ENCODE measurements around the gene PDIA6.

Gene PDIA6

DNA sequence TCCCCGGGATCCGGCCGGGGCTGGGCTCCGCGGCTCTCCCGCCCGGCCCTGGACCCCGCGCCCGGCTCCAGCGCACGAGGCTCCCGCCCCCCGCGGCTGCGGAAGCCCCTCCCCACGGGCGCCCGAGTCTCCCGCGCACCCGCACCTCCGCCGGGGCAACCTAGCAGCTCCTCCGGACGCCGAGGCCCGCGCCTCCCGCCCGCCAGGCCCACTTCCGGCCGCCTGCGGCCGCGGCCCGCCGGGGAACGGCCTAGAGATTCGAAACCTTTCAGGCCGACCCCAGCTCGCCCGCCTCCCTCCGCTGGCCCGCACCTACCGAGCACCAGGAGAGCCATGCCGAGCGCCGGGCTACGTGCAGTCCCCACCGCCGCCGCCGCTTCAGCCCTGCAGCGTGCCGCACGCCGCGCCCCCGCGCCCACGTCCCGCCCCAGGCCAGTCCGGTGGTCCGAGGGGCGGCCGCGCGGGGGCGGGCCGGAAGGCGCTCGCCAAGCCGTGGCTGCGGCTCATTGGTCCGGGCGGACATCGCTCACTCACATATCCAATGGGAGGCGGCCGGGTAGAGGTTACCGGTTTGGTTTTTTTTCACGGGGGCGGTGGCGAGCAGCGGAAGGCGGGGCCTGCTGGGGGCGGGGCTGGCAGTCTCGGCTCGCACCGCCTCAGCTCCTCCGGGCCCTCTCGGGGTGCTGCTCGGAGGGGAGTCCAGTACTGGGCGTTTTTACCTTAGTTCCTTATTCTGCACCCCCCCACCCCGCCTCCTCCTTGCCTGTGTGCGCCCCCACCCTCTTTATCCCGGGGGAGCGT lies at the start of gene PDIA6:
Gene PDIA6, minus strand, starts transcription at position 424 of the 801 bp plus-strand sequence. Its CDS starts 89 bp downstream, at position 335.
- peak; percentile 88 for DNase-seq (ENCODE audit: low spot score)
- FAIRE-seq = no peak

- FAIRE-seq = no peak
- no peak for DNase-seq (ENCODE audit: low spot score)
Observed at GRCh38 chr2:10862330-10862729, 49.7 kb upstream of the PDIA6 start.

- no peak for DNase-seq (ENCODE audit: low spot score)
- FAIRE-seq = no peak
Observed at GRCh38 chr2:10861765-10862164, 49.2 kb upstream of the PDIA6 start.

DNA sequence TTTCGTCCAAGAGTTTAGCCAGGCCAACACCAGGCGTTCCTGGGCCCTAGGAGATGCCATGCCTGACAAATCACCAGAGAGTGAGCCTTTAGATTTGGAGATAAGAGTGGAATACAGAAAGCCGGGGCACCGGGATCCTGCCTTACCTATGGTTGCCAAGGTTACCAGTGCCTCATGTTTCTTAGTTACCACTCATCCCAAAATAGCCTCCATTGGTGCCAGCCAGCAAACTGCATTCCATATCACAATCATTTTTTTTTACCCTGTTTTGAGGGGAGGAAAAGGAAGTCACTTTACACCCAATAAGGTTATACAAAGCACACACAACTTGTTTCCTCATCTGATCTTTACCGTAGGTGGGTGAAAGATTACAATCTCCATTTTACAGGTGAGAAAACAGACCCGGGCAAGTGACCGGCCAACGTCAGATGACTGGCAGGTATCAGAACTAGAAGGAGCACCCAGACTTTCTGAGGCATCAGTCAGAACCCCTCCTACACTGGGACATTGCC lies 48.3 kb upstream of the PDIA6 start:
- no peak for FAIRE-seq
- DNase-seq (ENCODE audit: low spot score) = no peak

DNA sequence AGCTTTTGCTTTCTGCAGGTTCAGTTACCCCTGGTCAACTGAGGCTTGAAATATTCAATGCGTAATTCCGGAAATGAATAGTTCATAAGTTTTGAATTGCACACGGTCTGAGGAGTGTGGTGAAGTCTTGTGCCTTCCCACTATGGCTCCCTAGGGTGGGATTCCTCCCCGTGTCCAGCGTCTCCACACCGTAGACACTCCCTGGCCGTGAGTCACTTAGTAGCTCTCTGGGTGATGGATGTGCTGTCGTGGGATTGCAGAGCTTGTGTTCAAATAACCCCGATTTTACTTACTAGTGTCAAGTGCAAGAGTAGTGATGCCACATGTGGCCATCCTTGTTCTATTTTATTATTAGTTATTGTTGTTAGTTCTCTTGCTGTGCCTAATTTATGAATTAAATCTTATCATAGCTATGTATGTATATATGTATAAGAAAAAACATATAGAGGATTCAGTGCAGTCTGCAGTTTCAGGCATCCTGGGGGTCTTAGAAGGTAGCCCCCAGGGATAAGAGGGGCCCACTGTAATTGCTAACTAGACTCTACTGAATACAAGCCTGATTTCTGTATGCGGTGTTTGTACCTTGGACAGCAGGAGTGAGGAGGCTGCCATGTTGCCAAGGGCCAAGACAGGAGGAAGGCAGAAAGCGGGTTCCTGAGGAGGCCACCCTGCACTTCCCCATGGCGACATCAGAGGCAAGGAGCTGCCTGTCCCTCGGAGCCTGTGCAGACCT lies 47.7 kb upstream of the PDIA6 start:
- no peak for DNase-seq (ENCODE audit: low spot score)
- no peak for FAIRE-seq

- FAIRE-seq = no peak
Observed at GRCh38 chr2:10859278-10859677, 46.7 kb upstream of the PDIA6 start.

DNA sequence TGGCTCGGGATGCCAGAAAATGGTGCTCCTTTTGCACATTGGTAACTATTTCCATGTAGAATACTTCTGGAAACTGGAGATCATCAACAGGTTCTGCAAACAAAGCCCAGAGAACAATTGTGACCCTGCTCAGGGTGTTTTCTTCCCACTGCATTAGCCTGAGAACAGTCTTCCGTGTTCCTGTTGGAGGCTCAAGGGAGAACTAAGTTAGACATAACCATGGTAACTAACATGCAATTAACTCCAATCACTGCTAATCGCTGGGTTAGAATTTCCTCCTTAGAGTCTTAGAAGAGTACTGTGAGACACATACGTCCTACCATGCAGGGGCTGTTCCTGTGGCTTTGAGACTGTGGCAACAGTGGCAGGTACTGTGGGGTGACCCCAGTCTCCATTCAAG lies 36.0 kb upstream of the PDIA6 start:
- DNase-seq (ENCODE audit: low spot score) = no peak
- FAIRE-seq = no peak

More at GRCh38 chr2:10859278-10859677, 46.7 kb upstream of the PDIA6 start:
- DNase-seq (ENCODE audit: low spot score) = no peak

DNA sequence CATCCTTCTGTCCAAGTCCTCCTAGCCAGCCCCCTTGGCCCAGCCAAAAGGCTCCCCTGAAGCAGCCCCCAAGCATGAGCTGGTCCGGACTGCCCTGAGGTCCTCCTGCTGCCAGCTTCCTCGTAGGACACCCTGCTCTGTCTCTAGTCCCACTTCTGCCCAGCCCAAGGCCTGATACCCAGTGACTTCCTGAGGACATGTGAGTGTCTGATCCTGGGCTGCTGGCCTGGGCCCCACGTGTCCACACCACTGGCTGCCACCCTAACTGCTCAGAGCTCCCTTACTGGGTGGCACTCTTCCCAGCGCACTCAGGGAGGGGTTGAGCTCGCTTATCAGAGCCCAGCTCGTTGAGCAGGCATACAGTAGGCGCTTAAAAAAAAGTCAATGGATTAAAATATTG lies 34.4 kb upstream of the PDIA6 start:
- DNase-seq (ENCODE audit: low spot score) (no peak), FAIRE-seq (no peak)

GRCh38 chr2:10846110-10846861 lies 33.7 kb upstream of the PDIA6 start:
- FAIRE-seq = no peak
- DNase-seq (ENCODE audit: low spot score) = no peak

DNA sequence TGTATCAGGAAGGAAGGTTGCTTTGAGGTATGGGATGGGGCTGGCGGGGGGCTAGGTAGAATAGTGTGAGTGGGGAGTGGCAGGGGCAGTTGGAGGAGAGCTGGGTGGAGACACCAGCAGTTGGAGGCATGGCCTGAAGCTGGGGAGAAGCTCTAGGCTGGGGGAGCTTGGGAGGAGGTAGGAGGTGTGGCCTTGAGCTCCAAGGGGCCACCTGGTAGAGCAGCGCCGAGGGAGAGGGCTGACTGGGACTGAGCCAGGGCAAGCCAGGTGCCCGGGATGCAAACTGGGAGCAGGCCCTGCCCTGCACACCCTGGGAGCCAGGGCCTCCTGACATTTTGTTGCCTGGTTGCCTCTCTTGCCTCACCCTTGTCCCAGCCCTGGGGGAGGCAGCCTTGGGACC lies 33.1 kb upstream of the PDIA6 start:
- FAIRE-seq = no peak
- DNase-seq (ENCODE audit: low spot score) = no peak

- FAIRE-seq (no peak), DNase-seq (ENCODE audit: low spot score) (peak; percentile 10)
Observed at GRCh38 chr2:10844097-10844496, 31.5 kb upstream of the PDIA6 start.

GRCh38 chr2:10842506-10842905 lies 29.9 kb upstream of the PDIA6 start:
- DNase-seq (ENCODE audit: low spot score) (no peak), FAIRE-seq (no peak)

DNA sequence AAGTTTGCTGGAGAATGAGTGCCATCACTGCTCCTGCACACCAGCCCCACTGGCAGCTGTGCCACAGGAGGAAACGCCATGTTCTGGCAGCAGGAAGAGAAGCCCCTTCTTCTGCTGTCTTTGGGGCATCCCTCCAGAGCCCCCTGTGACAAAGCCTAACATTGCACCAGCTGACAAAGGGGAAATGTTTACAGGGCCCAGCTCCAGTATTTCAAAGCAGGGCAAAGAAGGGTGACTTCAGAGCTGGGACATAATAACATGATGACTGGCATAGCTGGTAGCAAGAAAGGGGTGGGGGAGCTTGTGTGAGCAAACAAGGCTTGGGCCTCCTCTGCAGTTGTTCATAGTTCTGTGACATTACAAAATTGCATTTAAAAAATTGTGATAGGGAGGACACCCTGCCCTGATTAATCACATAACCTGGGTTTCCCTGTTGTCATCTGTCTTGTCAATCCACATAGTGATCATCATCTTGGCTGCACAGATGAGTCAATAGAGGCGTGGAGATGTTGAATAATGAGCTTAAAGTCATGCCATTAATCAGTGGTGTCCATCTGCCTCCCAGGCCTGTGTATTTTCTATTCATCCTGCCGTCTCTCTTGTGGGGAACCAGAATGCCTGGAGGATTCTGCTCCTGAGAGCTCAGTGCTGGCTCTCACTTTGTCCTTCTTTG lies 29.1 kb upstream of the PDIA6 start:
- DNase-seq (ENCODE audit: low spot score) (no peak), FAIRE-seq (no peak)

GRCh38 chr2:10839813-10840212 lies 27.2 kb upstream of the PDIA6 start:
- no peak for DNase-seq (ENCODE audit: low spot score)
- no peak for FAIRE-seq

DNA sequence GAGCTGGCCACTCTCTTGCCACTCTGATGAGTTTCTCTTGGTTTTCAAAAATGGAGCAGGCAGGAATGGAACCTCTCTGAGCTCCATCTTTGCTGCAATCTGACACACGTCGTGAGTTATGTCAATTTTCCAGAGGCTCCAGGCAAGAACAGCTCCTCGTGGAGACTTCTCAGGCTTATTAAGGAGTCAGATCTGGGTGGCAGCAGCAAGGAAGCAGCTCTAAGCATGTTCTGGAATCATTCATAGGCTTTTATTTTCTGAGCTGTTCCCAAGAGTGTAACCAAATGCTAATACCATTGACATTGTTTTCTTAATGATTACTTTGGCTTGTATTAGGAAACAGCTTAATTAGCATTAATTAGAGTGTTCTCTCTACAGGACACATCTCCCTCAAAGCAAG lies 26.1 kb upstream of the PDIA6 start:
- FAIRE-seq (no peak), DNase-seq (ENCODE audit: low spot score) (no peak)

DNA sequence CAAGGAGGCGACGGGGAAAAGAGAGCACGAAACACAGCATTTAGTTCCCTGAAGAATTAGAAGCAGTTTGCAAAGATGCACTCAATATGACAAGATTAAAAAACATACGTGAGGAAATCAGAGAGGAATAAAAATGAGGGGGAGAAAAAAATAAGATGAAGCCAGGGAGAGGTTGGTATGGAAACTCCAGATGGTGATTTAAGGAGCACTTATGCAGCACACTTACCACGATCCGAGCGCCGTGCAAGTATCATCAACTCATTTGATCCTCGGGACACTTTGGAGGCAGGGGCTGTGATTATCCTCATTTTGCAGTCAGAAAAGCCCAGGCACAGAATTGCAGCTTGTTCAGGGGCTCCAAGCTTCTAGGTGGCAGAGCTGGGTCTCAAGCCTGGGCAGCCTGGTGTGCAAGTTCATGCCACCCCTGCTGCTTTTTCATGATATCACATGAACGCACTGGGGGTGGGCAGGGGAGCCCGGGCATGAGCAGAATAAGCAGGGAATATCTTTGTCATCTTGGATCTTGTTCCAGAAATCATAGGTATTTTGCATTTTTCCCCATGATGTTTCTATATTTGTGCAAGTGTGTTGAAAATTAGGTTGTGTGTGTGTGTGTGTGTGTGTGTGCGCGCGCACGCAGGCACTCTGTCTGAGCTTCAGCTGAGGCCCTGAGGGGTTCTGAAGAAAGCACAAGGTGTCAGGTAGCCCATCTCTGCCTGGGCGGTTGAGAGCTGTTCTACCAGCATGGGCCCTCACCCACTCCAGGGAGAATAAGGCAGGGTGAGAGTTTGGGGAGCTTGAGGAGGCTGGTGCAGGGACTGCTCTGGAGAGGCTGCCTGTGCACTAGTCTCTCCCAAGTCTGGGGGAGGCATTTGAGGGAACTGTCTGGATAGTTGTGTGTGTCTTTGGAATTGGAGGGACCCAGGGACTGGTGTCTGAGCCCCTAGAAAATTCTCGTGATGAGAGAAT lies 25.0 kb upstream of the PDIA6 start:
- FAIRE-seq (no peak), DNase-seq (ENCODE audit: low spot score) (no peak)

DNA sequence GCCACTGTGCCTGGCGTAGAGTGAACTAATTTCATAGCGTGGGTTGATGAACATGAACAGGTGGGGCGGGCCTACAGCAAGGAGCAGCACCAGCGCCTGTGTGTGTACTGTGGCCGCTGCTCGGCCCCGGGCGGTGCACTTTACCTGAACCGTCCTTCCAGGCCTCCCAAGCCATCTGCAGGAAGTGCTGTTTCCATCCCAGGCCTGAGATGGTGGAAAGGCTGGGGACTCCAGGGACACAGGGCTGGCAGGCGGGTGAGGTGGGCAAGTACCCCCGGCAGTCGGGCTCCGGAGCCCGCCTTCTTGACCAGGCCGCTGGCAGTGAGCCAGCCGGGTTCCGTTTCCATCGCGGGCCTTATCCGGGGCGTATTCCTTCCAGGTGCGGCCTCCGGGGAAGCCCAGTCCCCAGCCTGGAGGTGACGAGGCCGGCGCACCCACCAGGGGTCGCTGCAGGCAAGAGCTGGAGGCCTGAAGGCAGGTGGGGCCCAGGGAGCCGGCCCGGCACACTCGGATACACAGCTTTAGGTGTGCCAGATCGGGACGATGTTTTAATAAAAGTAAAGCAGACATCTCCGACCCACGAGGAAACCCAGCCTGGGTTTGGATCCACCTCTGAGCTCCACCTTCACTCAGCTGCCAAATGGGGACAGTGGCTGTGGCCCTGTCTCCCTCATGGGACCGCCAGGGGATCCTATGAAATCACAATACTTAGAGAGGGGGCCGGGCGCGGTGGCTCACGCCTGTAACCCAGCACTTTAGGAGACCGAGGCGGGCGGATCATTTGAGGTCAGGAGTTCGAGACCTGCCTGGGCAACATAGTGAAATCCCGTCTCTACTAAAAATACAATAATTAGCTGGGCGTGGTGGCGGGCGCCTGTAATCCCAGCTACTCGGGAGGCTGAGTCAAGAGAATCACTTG lies 22.7 kb upstream of the PDIA6 start:
- FAIRE-seq (no peak), DNase-seq (ENCODE audit: low spot score) (no peak)

- FAIRE-seq = no peak
- no peak for DNase-seq (ENCODE audit: low spot score)
Observed at GRCh38 chr2:10834068-10834655, 21.6 kb upstream of the PDIA6 start.

DNA sequence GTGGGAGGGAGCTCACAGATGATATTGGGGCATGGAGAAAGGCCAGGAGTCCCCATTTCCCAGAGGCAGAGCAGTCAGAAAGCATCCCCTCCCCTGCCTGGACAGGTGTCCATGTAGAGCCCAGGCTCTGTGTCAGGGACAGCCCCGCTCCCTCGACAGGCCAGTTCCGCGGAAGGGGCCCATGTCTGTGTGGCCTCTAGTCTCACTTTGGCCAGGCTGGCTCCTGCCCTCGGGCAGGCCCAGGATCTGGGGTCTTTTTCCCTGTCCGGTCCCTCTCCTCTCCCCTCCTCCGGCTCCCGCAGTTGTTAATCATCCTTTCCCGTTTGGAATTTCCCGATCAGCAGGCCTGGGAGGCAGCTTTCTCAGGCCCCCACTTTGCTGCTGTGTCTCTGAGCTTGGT lies 20.4 kb upstream of the PDIA6 start:
- FAIRE-seq = no peak
- no peak for DNase-seq (ENCODE audit: low spot score)

Measured in RCC 7860 (cell line).